ENCODE results near the gene ADAM15. TPM values are rescaled to one million over a fixed set of nuclear protein-coding genes. Genes with fewer than 3 reads are reported as not detected.

The ADAM15 gene
- total RNA-seq, 5 donors from 2014 or later (not counting 1 experiment from before 2014, with no cell fraction given): 17.3 to 53.0 (median 37.2) TPM

DNA sequence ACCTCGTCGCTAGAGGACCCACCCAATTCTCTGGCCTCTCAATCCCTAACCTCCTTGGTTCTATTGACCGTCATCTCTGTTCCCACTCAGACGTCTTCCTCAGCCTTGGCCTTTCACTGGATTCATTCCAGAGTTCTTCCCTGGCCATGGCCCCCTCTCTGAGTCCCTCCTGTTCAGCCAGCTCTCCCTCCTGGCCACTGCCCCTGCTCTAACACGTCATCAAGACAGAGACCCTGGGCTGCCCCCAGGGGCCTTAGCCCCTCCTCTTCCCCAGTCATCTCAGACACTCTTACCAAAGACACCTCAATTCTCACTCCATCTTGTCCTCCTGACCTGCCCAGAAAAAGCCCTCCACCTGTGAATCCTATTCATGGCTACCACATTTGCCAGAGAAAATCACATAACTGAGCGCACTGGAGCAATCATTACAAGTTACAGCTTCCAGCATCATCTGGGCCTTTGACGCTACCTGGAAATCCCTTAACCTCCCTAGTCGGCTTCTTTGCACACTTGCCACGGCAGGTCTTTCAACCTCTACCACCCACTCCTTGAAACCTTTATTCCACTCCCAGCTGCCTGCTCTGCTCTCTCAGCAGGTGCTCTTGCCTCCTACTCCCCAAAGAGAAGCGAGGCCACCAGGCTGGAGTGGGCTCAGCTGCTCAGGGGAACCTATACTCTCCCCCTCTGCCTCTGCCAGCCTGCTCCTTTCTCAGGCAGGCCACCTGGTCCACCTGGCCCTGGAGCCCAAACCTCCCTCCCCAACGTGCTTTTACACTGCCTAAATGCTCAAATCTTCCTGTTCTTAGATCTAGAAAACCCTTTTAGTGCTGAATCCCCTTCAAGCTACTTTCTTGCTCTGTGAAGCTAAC lies 31.5 kb upstream of the ADAM15 start:
- ChIA-PET CTCF (interaction anchor here (0.7 to 1.4 kb wide), 4 partner anchors 12 to 83 kb away, joined by 3 to 10 read pairs (median 4); partner anchors contain the start of gene PMVK (in 1 of the 2)), POLR2A (interaction anchor here (0.5 to 0.6 kb wide), 2 partner anchors 66 to 556 kb away, joined by 5 read pairs; no protein-coding TSS in a partner anchor)
- peak overlapping the region; percentile 56 to 79 for H3K27ac Mint-ChIP-seq
- H3K27me3 Mint-ChIP-seq: no peaks in the 10 kb centered on the region
- Histone ChIP-seq H3K27me3 (replicated peaks in 1 of 2; ENCODE audit: control insufficient read depth in 2 of 2, extremely low read depth in 1 of 2, insufficient read depth in 2 of 2, low read length in 1 of 2) (no peaks in the 10 kb centered on the region), H3K36me3 (ENCODE audit: control insufficient read depth in 2 of 2, extremely low read depth in 1 of 2, insufficient read depth in 1 of 2, low read length in 1 of 2) (peaks cover 4 to 20% of the 10 kb centered on the region in 2 donors), H3K27ac (ENCODE audit: low read length) (peak overlapping the region; percentile 6), H3K9me3 (no peaks in the 10 kb centered on the region), H3K4me1 (ENCODE audit: control insufficient read depth in 1 of 2, extremely low read depth in 1 of 2, insufficient read depth in 2 of 2, low read length in 2 of 2) (peaks cover 26 to 42% of the 10 kb centered on the region in 2 experiments), H3K4me3 (ENCODE audit: control insufficient read depth in 1 of 2, extremely low read depth in 1 of 2, low read length in 1 of 2) (no peak overlapping the region)
- 64% methylated on average over 11 of the region's 11 CpGs for WGBS (ENCODE audit: insufficient coverage)
- H3K9me3 Mint-ChIP-seq: no peaks in the 10 kb centered on the region
- no peak for DNase-seq
- H3K36me3 Mint-ChIP-seq: peaks cover 3% of the 10 kb centered on the region
- H3K4me3 Mint-ChIP-seq: peak overlapping the region in 1 of 3 donors; percentile 3
- peaks cover 42 to 57% (median 56%) of the 10 kb centered on the region in 3 donors for H3K4me1 Mint-ChIP-seq
- no peak for ATAC-seq (replicated peaks in 1 of 4)

DNA sequence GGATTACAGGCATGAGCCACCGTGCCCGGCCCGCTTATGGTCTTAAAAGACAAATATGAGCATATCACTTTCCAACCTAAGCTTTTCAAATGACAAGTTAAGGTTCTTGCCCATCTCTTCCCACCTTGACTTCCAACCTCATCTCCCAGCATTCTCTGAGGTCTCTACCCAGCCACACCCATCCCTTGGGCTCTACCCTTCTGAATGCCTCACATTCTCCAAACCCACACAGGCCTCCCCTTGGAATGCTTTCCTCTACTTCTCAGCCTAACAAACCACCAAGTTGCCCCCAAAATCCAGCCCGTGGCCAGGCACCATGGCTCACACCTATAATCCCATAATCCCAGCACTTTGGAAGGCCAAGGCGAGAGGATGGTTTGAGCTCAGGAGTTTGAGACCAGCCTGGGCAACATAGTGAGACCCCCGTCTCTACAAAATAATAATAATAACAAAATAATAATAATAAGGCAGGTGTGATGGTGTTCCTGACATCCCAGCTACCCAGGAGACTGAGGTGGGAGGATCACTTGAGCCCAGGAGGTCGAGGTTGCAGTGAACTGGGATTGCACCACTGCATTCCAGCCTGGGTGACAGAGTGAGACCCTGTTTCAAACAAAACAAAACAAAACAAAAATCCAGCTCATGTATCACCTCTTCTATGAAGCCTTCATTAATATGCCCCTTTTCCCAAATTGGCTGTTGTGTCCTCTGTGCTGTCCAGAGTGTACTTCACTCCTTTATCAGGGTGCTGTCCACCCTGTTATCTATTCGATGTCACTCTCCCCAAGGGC lies 28.8 kb upstream of the ADAM15 start:
- Mint-ChIP-seq H3K27me3 (no peaks in the 10 kb centered on the region), H3K36me3 (no peaks in the 10 kb centered on the region), H3K4me1 (peaks cover 22 to 41% (median 34%) of the 10 kb centered on the region in 3 donors), H3K4me3 (no peak overlapping the region), H3K27ac (peak overlapping the region in 1 of 2 donors; percentile 55), H3K9me3 (no peaks in the 10 kb centered on the region)
- ATAC-seq (replicated peaks in 1 of 4) (no peak), DNase-seq (no peak)
- 98% methylated on average over 4 of the region's 8 CpGs for WGBS (ENCODE audit: insufficient coverage)
- Histone ChIP-seq H3K9me3 (no peaks in the 10 kb centered on the region), H3K4me3 (ENCODE audit: control insufficient read depth in 1 of 2, extremely low read depth in 1 of 2, low read length in 1 of 2) (no peak overlapping the region), H3K27me3 (replicated peaks in 1 of 2; ENCODE audit: control insufficient read depth in 2 of 2, extremely low read depth in 1 of 2, insufficient read depth in 2 of 2, low read length in 1 of 2) (no peaks in the 10 kb centered on the region), H3K36me3 (ENCODE audit: control insufficient read depth in 2 of 2, extremely low read depth in 1 of 2, insufficient read depth in 1 of 2, low read length in 1 of 2) (no peaks in the 10 kb centered on the region), H3K27ac (ENCODE audit: low read length) (no peak overlapping the region), H3K4me1 (ENCODE audit: control insufficient read depth in 1 of 2, extremely low read depth in 1 of 2, insufficient read depth in 2 of 2, low read length in 2 of 2) (peaks cover 8 to 15% of the 10 kb centered on the region in 2 experiments)
- POLR2A ChIA-PET: interaction anchor here in 1 of 2 donors (0.5 to 0.7 kb wide), 2 partner anchors 28 to 38 kb away, joined by 3 to 6 read pairs; no protein-coding TSS in a partner anchor
- CTCF ChIA-PET: interaction anchor here (0.6 to 1.2 kb wide), 8 partner anchors 24 to 1139 kb away, joined by 3 to 6 read pairs (median 3); partner anchors contain the start of genes FLAD1 (in 1 of the 2) and PBXIP1 (in 1 of the 2)

DNA sequence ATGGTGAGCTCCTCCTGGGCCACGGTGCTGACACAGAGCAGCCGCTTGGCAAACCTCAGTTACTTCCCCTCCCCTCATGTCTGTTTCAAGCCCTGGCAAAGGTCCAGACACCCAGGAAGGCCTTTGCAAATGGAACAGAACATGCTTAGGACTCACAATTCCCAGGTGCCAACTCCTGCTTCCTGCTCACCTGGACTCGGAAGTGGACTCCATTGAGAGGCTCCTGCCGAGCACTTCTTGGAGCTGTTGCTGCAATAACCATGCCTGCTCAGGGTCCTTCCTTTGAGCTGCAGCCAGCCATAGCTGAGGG lies 28.2 kb upstream of the ADAM15 start:
- WGBS (ENCODE audit: insufficient coverage): 57% methylated on average over 4 of the region's 4 CpGs
- ChIA-PET POLR2A (interaction anchor here (0.5 to 0.7 kb wide), 2 partner anchors 23 to 28 kb away, joined by 3 to 4 read pairs; no protein-coding TSS in a partner anchor), CTCF (interaction anchor here in 1 of 2 donors (0.6 to 0.9 kb wide), 4 partner anchors 24 to 463 kb away, joined by 3 to 5 read pairs (median 3); partner anchors contain the start of gene PBXIP1)
- Mint-ChIP-seq H3K4me3 (no peak overlapping the region), H3K9me3 (no peaks in the 10 kb centered on the region), H3K27me3 (no peaks in the 10 kb centered on the region), H3K4me1 (peaks cover 17 to 37% (median 29%) of the 10 kb centered on the region in 3 donors), H3K27ac (peak overlapping the region in 1 of 2 donors; percentile 34), H3K36me3 (no peaks in the 10 kb centered on the region)
- DNase-seq: no peak
- Histone ChIP-seq H3K4me1 (ENCODE audit: control insufficient read depth in 1 of 2, extremely low read depth in 1 of 2, insufficient read depth in 2 of 2, low read length in 2 of 2) (peaks cover 5 to 9% of the 10 kb centered on the region in 2 experiments), H3K4me3 (ENCODE audit: control insufficient read depth in 1 of 2, extremely low read depth in 1 of 2, low read length in 1 of 2) (no peak overlapping the region), H3K9me3 (no peaks in the 10 kb centered on the region), H3K27ac (ENCODE audit: low read length) (no peak overlapping the region), H3K36me3 (ENCODE audit: control insufficient read depth in 2 of 2, extremely low read depth in 1 of 2, insufficient read depth in 1 of 2, low read length in 1 of 2) (no peaks in the 10 kb centered on the region), H3K27me3 (replicated peaks in 1 of 2; ENCODE audit: control insufficient read depth in 2 of 2, extremely low read depth in 1 of 2, insufficient read depth in 2 of 2, low read length in 1 of 2) (no peaks in the 10 kb centered on the region)
- no peak for ATAC-seq (replicated peaks in 1 of 4)

DNA sequence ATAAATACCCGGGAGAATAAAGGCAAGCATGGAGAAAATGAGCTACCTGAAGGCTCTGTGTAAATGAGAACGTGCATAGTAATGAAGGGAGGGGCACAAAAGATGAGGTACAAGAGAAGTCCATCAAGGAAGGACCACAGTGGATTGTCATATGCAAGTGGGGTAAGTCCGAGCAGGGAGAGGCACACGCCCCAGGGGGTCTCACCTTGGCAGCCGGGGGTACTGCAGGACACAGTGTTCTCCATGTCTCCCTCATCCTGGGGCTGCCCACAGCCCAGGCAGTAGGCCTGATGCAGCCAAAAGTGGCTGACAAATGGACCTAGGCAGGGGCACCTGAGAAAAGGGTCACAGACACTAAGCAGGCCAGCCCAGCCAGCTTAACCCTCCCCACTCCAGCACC lies 27.5 kb upstream of the ADAM15 start:
- H3K36me3 ChIP-seq (ENCODE audit: control insufficient read depth in 2 of 2, extremely low read depth in 1 of 2, insufficient read depth in 1 of 2, low read length in 1 of 2): no peaks in the 10 kb centered on the region
- Mint-ChIP-seq H3K36me3 (no peaks in the 10 kb centered on the region), H3K4me1 (peaks cover 13 to 34% (median 25%) of the 10 kb centered on the region in 3 donors), H3K4me3 (no peak overlapping the region), H3K27me3 (no peaks in the 10 kb centered on the region), H3K9me3 (no peaks in the 10 kb centered on the region), H3K27ac (no peak overlapping the region)
- peaks cover 0 to 2% of the 10 kb centered on the region in 2 experiments for H3K27me3 ChIP-seq (replicated peaks in 1 of 2; ENCODE audit: control insufficient read depth in 2 of 2, extremely low read depth in 1 of 2, insufficient read depth in 2 of 2, low read length in 1 of 2)
- no peak overlapping the region for H3K27ac ChIP-seq (ENCODE audit: low read length)
- H3K4me1 ChIP-seq (ENCODE audit: control insufficient read depth in 1 of 2, extremely low read depth in 1 of 2, insufficient read depth in 2 of 2, low read length in 2 of 2): peaks cover 4 to 6% of the 10 kb centered on the region in 2 experiments
- no peak for DNase-seq
- no peak overlapping the region for H3K4me3 ChIP-seq (ENCODE audit: control insufficient read depth in 1 of 2, extremely low read depth in 1 of 2, low read length in 1 of 2)
- no peaks in the 10 kb centered on the region for H3K9me3 ChIP-seq
- WGBS (ENCODE audit: insufficient coverage): 91% methylated on average over 5 of the region's 5 CpGs
- ChIA-PET CTCF (interaction anchor here in 1 of 2 donors (0.6 kb wide), 1 partner anchor 90 kb away, joined by 3 read pairs; no protein-coding TSS in a partner anchor), POLR2A (interaction anchor here in 1 of 2 donors (0.5 kb wide), 1 partner anchor 24 kb away, joined by 4 read pairs; no protein-coding TSS in a partner anchor)
- no peak for ATAC-seq (replicated peaks in 1 of 4)

DNA sequence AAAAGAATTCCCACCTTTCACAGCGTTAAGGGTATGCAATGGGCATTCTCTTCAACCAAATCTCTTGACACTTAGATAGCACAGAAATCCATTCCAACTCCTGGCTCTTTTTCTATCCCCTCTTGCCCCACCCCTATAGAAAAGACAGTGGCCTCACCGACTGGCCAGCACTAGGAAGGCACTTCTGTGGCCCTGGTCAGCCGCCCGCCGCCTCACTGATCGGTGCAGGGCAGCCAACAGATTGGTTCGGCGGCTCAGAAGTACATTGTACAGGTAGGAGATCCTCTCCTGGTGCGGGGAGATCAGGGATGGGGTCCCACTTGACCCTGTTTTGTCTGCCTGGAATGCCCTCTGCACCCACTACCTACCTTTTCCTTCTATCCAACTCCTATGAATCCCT lies 26.8 kb upstream of the ADAM15 start:
- Histone ChIP-seq H3K27ac (ENCODE audit: low read length) (no peak overlapping the region), H3K27me3 (replicated peaks in 1 of 2; ENCODE audit: control insufficient read depth in 2 of 2, extremely low read depth in 1 of 2, insufficient read depth in 2 of 2, low read length in 1 of 2) (peaks cover 0 to 2% of the 10 kb centered on the region in 2 experiments), H3K4me1 (ENCODE audit: control insufficient read depth in 1 of 2, extremely low read depth in 1 of 2, insufficient read depth in 2 of 2, low read length in 2 of 2) (peaks cover 1 to 6% of the 10 kb centered on the region in 2 experiments), H3K36me3 (ENCODE audit: control insufficient read depth in 2 of 2, extremely low read depth in 1 of 2, insufficient read depth in 1 of 2, low read length in 1 of 2) (no peaks in the 10 kb centered on the region), H3K9me3 (no peaks in the 10 kb centered on the region), H3K4me3 (ENCODE audit: control insufficient read depth in 1 of 2, extremely low read depth in 1 of 2, low read length in 1 of 2) (no peak overlapping the region)
- H3K36me3 Mint-ChIP-seq: no peaks in the 10 kb centered on the region
- 93% methylated on average over 7 of the region's 9 CpGs for WGBS (ENCODE audit: insufficient coverage)
- POLR2A ChIA-PET: no interaction called here
- H3K27me3 Mint-ChIP-seq: no peaks in the 10 kb centered on the region
- no peak for DNase-seq
- H3K27ac Mint-ChIP-seq: no peak overlapping the region
- H3K9me3 Mint-ChIP-seq: no peaks in the 10 kb centered on the region
- peaks cover 10 to 29% (median 19%) of the 10 kb centered on the region in 3 donors for H3K4me1 Mint-ChIP-seq
- CTCF ChIA-PET: interaction anchor here in 1 of 2 donors (0.7 kb wide), 1 partner anchor 37 kb away, joined by 5 read pairs; no protein-coding TSS in a partner anchor
- no peak overlapping the region for H3K4me3 Mint-ChIP-seq
- no peak for ATAC-seq (replicated peaks in 1 of 4)

DNA sequence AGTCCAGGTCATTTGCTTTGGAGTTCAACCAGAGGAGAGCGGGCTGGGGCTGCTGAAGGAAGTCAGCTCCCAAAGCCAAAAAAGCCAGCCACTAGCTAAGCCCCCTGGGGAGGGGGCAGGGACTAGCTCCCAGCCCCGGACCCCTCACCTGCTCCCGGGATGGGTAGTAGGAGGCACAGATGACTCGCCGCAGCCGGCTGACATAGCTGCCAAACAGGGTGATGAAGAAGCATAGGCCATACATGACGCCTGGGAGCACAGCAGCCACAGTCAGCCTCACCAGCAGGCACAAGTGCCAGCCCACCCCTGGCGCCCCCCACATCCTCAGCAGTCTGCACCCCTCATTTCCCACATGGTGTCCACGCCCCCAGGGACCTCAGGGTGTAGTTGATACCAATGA lies 25.0 kb upstream of the ADAM15 start:
- H3K36me3 Mint-ChIP-seq: no peaks in the 10 kb centered on the region

More for the DNA sequence above, 25.0 kb upstream of the ADAM15 start:
- WGBS (ENCODE audit: insufficient coverage): 75% methylated on average over 8 of the region's 9 CpGs
- H3K9me3 ChIP-seq: no peaks in the 10 kb centered on the region
- H3K27me3 ChIP-seq (replicated peaks in 1 of 2; ENCODE audit: control insufficient read depth in 2 of 2, extremely low read depth in 1 of 2, insufficient read depth in 2 of 2, low read length in 1 of 2): peaks cover 0 to 16% of the 10 kb centered on the region in 2 experiments
- no peak for DNase-seq
- no peak overlapping the region for H3K4me3 ChIP-seq (ENCODE audit: control insufficient read depth in 1 of 2, extremely low read depth in 1 of 2, low read length in 1 of 2)
- no peaks in the 10 kb centered on the region for H3K36me3 ChIP-seq (ENCODE audit: control insufficient read depth in 2 of 2, extremely low read depth in 1 of 2, insufficient read depth in 1 of 2, low read length in 1 of 2)
- CTCF ChIA-PET: interaction anchor here in 1 of 2 donors (0.7 kb wide), 1 partner anchor 563 kb away, joined by 9 read pairs; no protein-coding TSS in a partner anchor
- Mint-ChIP-seq H3K27ac (no peak overlapping the region), H3K27me3 (peaks cover 0 to 1% of the 10 kb centered on the region in 2 donors), H3K4me1 (peaks cover 2 to 17% (median 11%) of the 10 kb centered on the region in 3 donors), H3K9me3 (no peaks in the 10 kb centered on the region), H3K4me3 (no peak overlapping the region)
- no peak overlapping the region for H3K27ac ChIP-seq (ENCODE audit: low read length)
- POLR2A ChIA-PET: no interaction called here
- H3K4me1 ChIP-seq (ENCODE audit: control insufficient read depth in 1 of 2, extremely low read depth in 1 of 2, insufficient read depth in 2 of 2, low read length in 2 of 2): peaks cover 0 to 6% of the 10 kb centered on the region in 2 experiments
- ATAC-seq (replicated peaks in 1 of 4): no peak

Measured in T-cell (primary cell).